Measurements from ENCODE around the gene RAVER1. TPM values are rescaled to one million over a fixed set of nuclear protein-coding genes. Genes with fewer than 3 reads are reported as not detected.

Gene RAVER1
- total RNA-seq, 2 donors from 2014 or later: 51.0 to 63.7 TPM

DNA sequence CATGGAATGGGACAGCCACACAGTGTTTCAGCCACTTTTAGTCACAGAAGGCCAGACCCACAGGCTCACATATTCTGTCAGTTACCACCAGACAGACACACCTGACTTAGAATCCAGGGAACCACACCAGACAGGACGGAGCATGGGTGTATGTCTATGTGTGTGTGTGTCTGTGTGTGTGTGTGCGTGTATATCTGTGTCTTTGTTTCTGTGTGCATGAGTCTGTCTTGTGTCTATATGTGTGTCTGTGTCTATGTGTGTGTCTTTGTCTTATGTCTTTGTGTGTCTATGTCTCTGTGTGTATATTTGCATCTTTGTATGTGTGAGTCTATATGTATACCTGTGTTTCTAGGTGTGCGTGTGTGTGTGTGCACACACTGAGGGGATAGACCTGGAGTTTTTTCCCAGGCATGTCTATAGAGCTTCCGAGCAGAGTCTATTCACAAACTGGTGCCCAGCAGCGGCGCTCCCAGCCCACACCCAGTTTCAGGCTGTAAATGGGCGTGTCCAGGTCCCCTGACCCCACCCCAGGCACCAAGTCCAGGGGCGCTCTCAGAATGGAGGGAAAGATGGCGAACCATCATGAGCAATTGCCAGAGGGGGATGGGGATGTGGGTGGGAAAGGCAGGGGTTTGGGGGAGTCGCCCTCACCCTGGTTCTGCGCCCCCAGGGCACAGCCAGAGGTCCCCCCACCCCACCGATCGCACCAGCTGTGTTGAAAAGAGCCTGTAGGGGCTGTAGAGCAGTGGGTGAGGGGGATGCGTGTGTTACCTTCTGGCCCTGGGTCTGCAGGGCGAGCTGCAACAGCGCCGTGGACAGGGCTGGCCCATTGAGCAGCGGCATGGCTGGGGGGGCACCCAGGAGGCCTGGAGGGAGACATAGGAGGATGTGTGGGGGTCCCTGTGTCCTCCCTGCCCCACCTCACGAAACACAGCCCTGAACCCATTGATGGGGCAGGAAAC, 11.2 kb downstream of the RAVER1 start:
- intact Hi-C loops (cut with DNase I, micrococcal nuclease): no loop called here
- DNase-seq (peak; percentile 89 to 90), ATAC-seq (peak; percentile 88)

DNA sequence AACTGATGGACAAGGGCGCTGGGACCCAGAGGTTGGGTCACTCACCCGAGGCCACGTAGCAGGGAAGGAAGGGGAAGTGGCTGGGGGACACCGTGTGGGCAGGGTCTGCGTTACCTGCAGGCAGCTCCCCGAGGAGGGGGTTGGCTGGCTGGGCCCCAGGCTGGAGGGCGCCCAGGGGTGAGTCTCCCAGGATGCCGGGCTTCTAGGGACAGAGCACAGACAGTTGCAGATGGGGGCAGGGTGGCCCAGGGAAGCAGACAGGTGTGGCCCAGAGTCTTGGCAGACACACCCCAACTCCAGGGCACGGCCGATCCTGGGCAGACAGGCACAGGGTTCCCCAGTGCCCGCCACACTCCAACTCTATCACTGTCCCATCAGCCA, 11.9 kb downstream of the RAVER1 start:
- peak; percentile 87 to 90 for DNase-seq

GRCh38 chr19:10320602-10321416, 12.5 kb downstream of the RAVER1 start:
- intact Hi-C loops (cut with DNase I, micrococcal nuclease): no loop called here
- no peak for ATAC-seq
- no peak for DNase-seq

More for the DNA sequence above, 11.9 kb downstream of the RAVER1 start:
- intact Hi-C loops (cut with DNase I, micrococcal nuclease): no loop called here
- ATAC-seq: peak; percentile 89

DNA sequence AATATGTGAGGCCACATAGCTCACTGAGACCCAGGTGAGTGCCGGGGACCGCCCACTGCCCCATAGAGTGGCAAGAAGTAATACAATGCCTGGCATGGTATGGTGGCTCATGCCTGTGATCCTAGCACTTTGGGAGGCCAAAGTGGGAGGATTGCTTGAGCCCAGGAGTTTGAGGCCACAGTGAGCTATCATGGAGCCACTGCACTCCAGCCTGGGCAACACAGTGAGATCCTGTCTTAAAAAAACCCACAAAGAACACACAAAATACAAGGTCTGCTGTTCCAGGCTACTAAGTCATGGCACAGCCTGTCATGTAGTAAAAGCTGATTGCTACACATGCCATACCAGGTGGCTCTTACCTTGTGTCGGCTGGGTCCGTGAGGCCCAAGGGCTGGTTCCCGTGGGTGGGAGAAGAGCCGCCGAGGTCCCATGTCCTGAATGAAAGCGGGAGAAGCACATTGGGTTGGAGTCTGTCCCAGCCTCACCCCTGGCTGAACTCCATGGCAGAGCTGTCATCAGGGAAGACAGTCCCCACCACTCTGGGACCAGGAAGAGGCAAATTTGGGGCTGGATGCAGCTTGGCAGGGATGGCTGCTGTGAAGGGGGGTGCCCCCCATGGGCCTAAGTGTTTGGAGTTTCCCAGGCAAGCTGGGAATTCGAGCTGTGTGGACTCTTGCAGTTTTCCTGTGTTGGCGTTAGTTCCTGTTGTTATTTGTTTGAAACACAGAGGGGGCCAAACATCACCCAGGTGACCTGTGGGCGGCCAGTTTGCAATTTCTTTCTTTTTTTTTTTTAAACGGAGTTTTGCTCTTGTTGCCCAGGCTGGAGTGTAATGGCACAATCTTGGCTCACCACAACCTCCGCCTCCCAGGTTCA, 14.3 kb downstream of the RAVER1 start:
- DNase-seq: no peak
- intact Hi-C loops (cut with DNase I, micrococcal nuclease): no loop called here
- ATAC-seq: no peak

DNA sequence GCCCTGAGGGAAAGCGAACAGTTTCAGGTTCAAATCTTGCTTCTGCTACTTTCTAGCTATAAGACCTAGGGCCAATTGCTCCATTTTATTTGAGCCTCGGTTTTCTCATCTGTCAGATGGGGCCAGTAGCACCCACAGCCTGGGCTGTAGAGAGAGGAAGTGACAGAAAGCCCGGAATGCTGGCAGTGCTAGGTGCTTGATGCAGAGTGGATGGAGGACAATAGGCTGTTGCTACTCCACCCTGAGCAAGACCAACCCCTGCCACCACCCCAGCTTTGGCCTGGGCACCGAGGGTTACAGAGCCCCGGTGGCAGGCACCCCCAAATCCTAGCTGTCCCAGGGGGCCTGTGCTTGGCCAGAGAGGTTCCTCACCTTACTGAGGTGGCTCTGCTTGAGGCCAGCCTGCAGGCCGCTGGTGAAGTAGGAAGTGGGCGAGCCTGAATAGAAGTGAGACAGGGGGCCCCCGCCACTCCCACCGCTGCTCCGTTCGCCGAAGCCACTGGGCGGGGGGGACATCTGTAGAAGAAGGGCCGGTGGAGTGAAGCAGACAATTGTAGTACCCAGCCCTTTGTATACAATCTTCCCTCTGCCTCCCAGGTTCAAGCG, 15.4 kb downstream of the RAVER1 start:
- intact Hi-C loops (cut with DNase I, micrococcal nuclease): no loop called here
- DNase-seq: no peak
- ATAC-seq: no peak

- ATAC-seq (no peak), DNase-seq (no peak)
- intact Hi-C loops (cut with DNase I, micrococcal nuclease): no loop called here
Measured at GRCh38 chr19:10317045-10317856, 16.1 kb downstream of the RAVER1 start.

DNA sequence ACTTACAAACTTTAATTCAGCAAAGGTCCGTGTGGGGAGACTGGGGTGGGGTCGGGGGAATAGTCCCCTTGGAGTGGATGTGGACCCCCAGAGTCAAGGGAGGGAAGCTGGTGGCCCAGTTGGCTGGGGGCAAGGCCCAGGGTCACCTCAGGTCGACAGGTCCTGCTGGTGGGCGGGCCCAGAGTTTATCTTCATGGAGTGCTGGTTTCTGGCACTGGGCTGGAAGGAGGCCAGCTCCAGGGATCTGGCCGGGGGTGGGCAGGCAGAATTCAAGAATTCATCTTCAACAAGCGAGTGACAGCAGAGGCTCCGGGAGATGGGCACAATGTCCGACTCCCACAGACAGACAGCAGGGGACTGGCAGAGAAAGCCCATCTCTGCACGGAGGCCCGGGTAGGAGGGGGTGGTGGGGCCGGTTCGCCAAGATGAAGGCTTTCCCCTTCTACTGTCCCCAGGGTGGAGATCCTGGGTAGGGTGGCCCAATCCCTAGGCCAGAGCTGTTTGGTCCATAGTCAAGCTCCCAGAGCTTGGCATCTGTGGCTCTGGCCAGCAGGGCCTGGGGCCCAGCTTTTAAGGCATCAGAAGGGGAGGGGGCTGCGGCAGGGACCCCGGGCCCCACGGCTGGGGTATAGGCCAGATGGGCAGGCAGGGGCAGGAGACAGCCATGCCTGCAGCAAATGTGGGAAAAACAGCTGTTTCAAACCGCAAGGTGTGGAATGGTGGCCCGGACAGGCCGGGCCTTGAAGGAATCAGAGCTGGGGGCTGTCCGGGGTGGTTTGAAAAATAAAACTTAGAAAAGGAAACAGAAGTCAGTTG, 16.9 kb downstream of the RAVER1 start:
- ATAC-seq (peak; percentile 12), DNase-seq (no peak)
- intact Hi-C loops (cut with DNase I, micrococcal nuclease): no loop called here

DNA sequence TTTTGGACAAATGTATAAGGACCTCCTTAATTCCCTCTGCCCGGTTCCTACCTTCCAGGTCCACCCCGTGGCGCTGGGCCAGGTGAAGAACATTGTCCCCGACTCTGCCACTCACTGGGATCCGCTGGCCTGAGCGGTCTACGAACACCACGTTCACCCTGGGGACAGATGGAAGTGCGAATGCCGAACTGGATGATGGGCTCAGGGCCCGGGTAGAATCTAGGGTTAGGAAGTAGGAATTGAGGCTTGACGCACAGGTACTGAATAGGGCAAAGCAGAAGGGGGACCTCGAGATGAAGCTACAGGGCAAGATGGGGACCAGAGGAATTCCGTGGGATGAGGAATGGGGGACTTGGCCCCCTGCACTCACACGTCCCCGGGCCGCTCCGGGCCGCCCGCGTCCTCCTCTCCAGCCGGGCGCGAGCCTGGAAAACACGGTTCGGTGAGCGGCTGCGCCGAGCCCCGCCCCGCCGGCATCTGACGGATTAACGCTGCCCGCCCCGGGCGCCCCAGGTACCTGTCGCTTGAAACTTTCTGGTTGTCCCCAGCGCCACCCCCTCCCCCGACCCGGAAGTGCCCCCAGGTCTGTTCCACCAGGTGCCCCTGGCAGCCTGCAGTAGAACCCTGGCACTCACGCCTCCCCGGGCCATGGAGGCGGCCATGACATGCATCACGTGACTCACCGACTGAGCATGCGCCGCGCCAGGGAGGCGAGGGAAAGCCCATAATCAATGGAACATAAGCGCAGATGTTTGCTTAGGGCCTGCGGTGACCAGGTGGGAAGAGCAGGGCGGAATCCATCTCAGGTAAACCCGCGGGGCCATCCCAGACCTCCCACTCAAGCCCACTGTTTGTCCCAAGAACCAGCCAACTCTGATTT, 17.8 kb downstream of the RAVER1 start, which contains the start of gene FDX2:
TSS of gene FDX2 (minus strand) at position 681 of the 880 bp plus-strand sequence. CDS start at position 662, 19 bp downstream.
- peak; percentile 91 for ATAC-seq
- intact Hi-C loops (cut with DNase I, micrococcal nuclease): no loop called here
- peak; percentile 86 to 94 for DNase-seq

DNA sequence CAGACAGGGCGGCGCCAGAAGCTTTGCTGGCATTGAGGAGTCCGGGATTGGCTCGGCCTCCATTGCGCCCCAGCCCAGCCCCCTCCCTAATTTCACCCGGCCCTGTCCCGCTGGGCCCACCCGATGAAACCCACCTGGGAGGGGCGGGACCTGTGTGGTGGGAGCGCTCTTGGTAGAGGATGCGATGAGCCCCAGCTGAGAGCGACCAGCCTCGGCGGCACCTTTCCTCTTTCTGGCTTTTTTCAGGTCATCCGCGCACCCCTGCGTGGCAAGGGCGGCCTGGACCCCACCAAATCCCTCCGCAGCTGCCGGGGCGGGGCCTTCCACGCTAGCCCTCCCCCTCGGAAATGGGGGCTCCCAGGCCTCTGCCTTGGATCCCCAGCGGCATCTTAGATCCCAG, 23.9 kb downstream of the RAVER1 start, which contains the start of gene ZGLP1:
TSS of gene ZGLP1 (minus strand) at position 393 of the 400 bp plus-strand sequence.
- intact Hi-C loops (cut with DNase I, micrococcal nuclease): no loop called here
- DNase-seq (no peak), ATAC-seq (no peak)

DNA sequence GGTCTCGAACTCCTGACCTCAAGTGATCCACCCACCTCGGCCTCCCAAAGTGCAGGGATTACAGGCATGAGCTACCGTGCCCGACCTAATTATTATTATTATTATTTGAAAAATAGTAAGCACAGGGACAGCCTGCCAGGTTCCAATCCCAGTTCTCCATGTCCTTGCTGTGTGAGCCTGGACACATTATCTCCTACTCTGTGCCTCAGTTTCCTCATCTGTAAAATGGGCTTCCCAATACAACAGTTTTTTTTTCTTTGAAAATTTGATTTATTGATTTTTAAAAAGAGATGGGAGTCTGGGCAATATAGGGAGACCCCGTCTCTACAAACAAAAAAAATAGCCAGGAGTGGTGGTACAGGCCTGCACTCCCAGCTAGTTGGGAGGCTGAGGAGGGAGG, 27.0 kb downstream of the RAVER1 start:
- DNase-seq (no peak), ATAC-seq (no peak)
- intact Hi-C loops (cut with DNase I, micrococcal nuclease): no loop called here

DNA sequence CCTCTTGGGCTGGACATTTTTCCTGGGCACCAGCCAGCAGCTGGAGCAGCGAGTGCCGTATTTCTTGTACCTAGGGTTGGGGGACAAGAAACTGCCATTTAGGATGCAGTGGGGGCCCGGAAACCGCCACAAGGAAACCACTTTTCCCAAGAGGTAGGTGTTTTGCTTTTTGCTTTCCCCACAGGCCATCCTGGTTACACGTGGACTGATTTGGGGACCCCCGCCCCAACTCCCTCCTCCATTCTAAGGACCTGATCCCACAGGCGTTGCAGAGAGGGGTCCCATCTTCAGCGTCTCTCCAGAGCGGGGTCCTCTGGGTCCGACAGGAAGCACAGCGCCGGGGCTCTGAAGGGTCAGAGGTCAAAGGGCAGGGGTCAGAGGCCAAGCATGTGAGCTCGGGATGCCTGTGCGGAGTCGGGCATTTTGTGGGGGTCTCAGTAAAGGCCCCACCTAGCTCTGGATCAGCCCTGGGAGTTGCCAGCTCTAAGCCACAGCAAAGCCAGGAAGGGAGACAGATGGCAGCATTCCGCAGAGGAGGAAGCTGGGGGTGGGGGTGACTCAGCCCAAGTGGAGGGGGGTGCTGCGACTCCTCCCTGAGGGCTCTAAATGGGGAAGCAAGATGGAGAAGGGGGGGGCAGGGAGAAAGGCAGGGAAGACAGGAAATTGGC, 28.1 kb downstream of the RAVER1 start:
- ATAC-seq (no peak), DNase-seq (no peak)
- intact Hi-C loops (cut with DNase I, micrococcal nuclease): no loop called here

GRCh38 chr19:10299545-10300458, 33.5 kb downstream of the RAVER1 start:
- ATAC-seq (no peak), DNase-seq (no peak)
- intact Hi-C loops (cut with DNase I, micrococcal nuclease): no loop called here

DNA sequence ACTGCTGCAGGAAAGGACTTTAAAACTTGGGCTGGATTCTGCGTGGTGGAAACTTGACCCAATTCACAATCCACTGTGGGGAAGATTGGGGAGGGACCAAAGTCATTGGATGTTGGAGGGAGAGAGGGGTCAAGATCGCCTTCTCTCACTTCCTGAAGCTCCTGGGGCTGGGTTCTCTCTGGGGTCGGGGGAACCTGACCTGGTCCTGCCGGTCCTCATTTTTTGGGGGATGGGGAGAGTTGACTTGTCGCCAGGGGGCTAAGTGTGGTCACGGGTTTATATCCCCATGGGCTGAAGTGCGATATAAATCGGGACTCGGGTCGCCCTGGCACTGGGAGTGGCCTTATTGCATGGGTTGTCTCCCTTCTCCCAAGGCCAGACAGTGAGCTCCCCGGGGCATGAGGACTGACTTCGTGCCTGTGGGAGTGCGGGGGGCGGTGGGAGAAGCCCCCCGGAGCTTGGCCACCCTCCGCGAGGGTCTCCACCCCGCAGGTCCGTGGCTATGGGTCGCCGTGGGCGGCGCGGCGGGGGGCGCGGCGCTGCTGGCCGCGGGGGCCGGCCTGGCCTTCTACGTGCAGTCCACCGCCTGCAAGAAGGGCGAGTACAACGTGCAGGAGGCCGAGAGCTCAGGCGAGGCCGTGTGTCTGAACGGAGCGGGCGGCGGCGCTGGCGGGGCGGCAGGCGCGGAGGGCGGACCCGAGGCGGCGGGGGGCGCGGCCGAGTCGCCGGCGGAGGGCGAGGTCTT, 37.3 kb downstream of the RAVER1 start:
- peak; percentile 24 for ATAC-seq
- peak in 1 of 2 donors; percentile 41 for DNase-seq
- intact Hi-C loops (cut with DNase I, micrococcal nuclease): no loop called here

Data from left colon (tissue), 2 donors.